Fibroblast of lung (primary cell): Measurements from ENCODE around the gene THSD7B. TPM values are rescaled to one million over a fixed set of nuclear protein-coding genes. Genes with fewer than 3 reads are reported as not detected.
"Not testable (repeated sequence)": the region's sequence is repeated elsewhere in the genome, so short reads cannot be mapped to it uniquely, and the experiment has no call there.

ENCODE experiments used
- DNase-seq, 2 donors: peaks; one replicate each; pipeline versions ENCODE4 v3.0.0 to v3.0.0-alpha.2; 2010; ENCODE audit warnings: low read depth in 2 of 2
- H2AFZ ChIP-seq: 2 replicates; pipeline ENCODE4 v1.5.1; 2012; ENCODE audit warnings: low read length, control low read depth, inconsistent platforms
- H3K27ac ChIP-seq: 2 replicates; pipeline ENCODE4 v1.5.1; 2011; ENCODE audit warnings: low read length, control low read depth; ENCODE audit not compliant: insufficient read depth
- H3K27me3 ChIP-seq: 2 replicates; pipeline ENCODE4 v1.5.1; 2011; ENCODE audit warnings: mild to moderate bottlenecking, low read length; ENCODE audit not compliant: control insufficient read depth, insufficient read depth
- H3K36me3 ChIP-seq: 2 replicates; pipeline ENCODE4 v1.5.1; 2011; ENCODE audit warnings: low read length; ENCODE audit not compliant: control insufficient read depth, insufficient read depth
- H3K4me1 ChIP-seq: 2 replicates; pipeline ENCODE4 v1.5.1; 2011; ENCODE audit warnings: low read length; ENCODE audit not compliant: control insufficient read depth, insufficient read depth; ENCODE audit errors: extremely low read depth
- H3K4me2 ChIP-seq: 2 replicates; pipeline ENCODE4 v1.5.1; 2011; ENCODE audit warnings: low read length, control low read depth; ENCODE audit not compliant: insufficient read depth; ENCODE audit errors: extremely low read depth
- H3K4me3 ChIP-seq, 4 experiments: fragments of 200-600 bp in 1 of 4; sonication (generic) in 1 of 4; replicated peaks in 1 of 4; 2 replicates each; pipeline ENCODE4 v1.5.1; 2011 to 2016; ENCODE audit warnings: low read length in 4 of 4, low read depth in 3 of 4, mild to moderate bottlenecking in 3 of 4, control low read depth in 2 of 4, inconsistent platforms in 1 of 4, mixed read lengths in 1 of 4; ENCODE audit not compliant: insufficient read depth in 1 of 4; ENCODE audit errors: control extremely low read depth in 1 of 4
- H3K79me2 ChIP-seq: 2 replicates; pipeline ENCODE4 v1.5.1; 2012; ENCODE audit warnings: mild to moderate bottlenecking, low read length, inconsistent platforms; ENCODE audit not compliant: control insufficient read depth, insufficient read depth
- H3K9ac ChIP-seq: 2 replicates; pipeline ENCODE4 v1.5.1; 2011; ENCODE audit warnings: mild to moderate bottlenecking, low read length, control low read depth; ENCODE audit not compliant: insufficient read depth
- H3K9me3 ChIP-seq: 2 replicates; pipeline ENCODE4 v1.5.1; 2012; ENCODE audit warnings: low read depth, low read length; ENCODE audit not compliant: control insufficient read depth, insufficient read depth
- H4K20me1 ChIP-seq: 2 replicates; pipeline ENCODE4 v1.5.1; 2011; ENCODE audit warnings: low read length; ENCODE audit not compliant: control insufficient read depth, insufficient read depth; ENCODE audit errors: extremely low read depth
- CTCF ChIP-seq, 2 donors: IDR thresholded peaks in 1 of 2; conservative IDR thresholded peaks in 1 of 2; 1 replicate in 1 of 2; 2 replicates in 1 of 2; pipeline ENCODE4 v1.5.1; 2011 to 2012; ENCODE audit warnings: low read length in 2 of 2, control low read depth in 1 of 2, inconsistent platforms in 1 of 2, low read depth in 1 of 2, mild to moderate bottlenecking in 1 of 2
- EZH2 ChIP-seq: IDR thresholded peaks from 2 replicates; pipeline ENCODE4 v1.5.1; 2012; ENCODE audit warnings: low read length, control low read depth, mild to moderate bottlenecking; ENCODE audit errors: missing control alignments
- polyA plus RNA-seq, 2 donors: library from polyadenylated mRNA; depleted of rRNA in 1 of 2; stranded (reverse) in 1 of 2; unstranded in 1 of 2; fragments of >200 nt; gene quantifications; 2 replicates each; pipeline ENCODE4 v1.2.1, GENCODE V29; 2011 to 2012; ENCODE audit warnings: missing spikeins in 1 of 2
- total RNA-seq: library from RNA; depleted of rRNA; stranded (reverse); fragments of >200 nt; gene quantifications from 2 replicates; pipeline ENCODE4 v1.2.1, GENCODE V29; 2014

THSD7B gene
- total and polyA plus RNA-seq, 2 donors (not counting 1 experiment from before 2014, with no cell fraction given), result under 0.01 TPM; not detected in 1

- no peak for TF ChIP-seq EZH2
- no peak for TF ChIP-seq CTCF (conservative IDR thresholded peaks at IDR 0.05 in 1 of 2, IDR thresholded peaks at IDR 0.05 in 1 of 2; ENCODE audit: low read depth in 1 of 2, low read length in 2 of 2)
- no peak for DNase-seq
- Histone ChIP-seq H4K20me1 (no peaks in the 10 kb centered on the region), H3K27ac (no peak overlapping the region), H3K9me3 (no peaks in the 10 kb centered on the region), H3K9ac (no peak overlapping the region), H3K79me2 (no peaks in the 10 kb centered on the region), H3K27me3 (no peaks in the 10 kb centered on the region), H3K4me3 (no peak overlapping the region), H3K36me3 (no peaks in the 10 kb centered on the region), H3K4me1 (no peaks in the 10 kb centered on the region), H2AFZ (no peak overlapping the region), H3K4me2 (no peak overlapping the region)
Observed at GRCh38 chr2:136962105-136962725, 196.9 kb downstream of the THSD7B start.

GRCh38 chr2:136966485-136966884 is 201.1 kb downstream of the THSD7B start:
- Histone ChIP-seq H3K9ac (no peak overlapping the region), H4K20me1 (no peaks in the 10 kb centered on the region), H2AFZ (no peak overlapping the region), H3K4me1 (no peaks in the 10 kb centered on the region), H3K36me3 (no peaks in the 10 kb centered on the region), H3K27ac (no peak overlapping the region), H3K27me3 (no peaks in the 10 kb centered on the region), H3K9me3 (no peaks in the 10 kb centered on the region), H3K4me3 (no peak overlapping the region), H3K79me2 (no peaks in the 10 kb centered on the region), H3K4me2 (no peak overlapping the region)
- TF ChIP-seq CTCF (conservative IDR thresholded peaks at IDR 0.05 in 1 of 2, IDR thresholded peaks at IDR 0.05 in 1 of 2; ENCODE audit: low read depth in 1 of 2, low read length in 2 of 2), result no peak
- no peak for DNase-seq

- no peak for DNase-seq
- no peak overlapping the region for H3K4me3 ChIP-seq
- no peak overlapping the region for H2AFZ ChIP-seq
- no peaks in the 10 kb centered on the region for H3K79me2 ChIP-seq
- no peak overlapping the region for H3K9ac ChIP-seq
- H4K20me1 ChIP-seq, result no peaks in the 10 kb centered on the region
- no peak overlapping the region for H3K4me2 ChIP-seq
- H3K27me3 ChIP-seq, result no peaks in the 10 kb centered on the region
- no peak for TF ChIP-seq EZH2
- no peak for TF ChIP-seq CTCF (conservative IDR thresholded peaks at IDR 0.05 in 1 of 2, IDR thresholded peaks at IDR 0.05 in 1 of 2; ENCODE audit: low read depth in 1 of 2, low read length in 2 of 2)
- H3K9me3 ChIP-seq, result no peaks in the 10 kb centered on the region
- H3K27ac ChIP-seq, result no peak overlapping the region
- H3K4me1 ChIP-seq, result no peaks in the 10 kb centered on the region
- H3K36me3 ChIP-seq, result no peaks in the 10 kb centered on the region
Observed at GRCh38 chr2:136980303-136980702, 215.0 kb downstream of the THSD7B start.

- not testable (repeated sequence) for H3K36me3 ChIP-seq, H3K4me2 ChIP-seq, H3K27ac ChIP-seq
Observed at GRCh38 chr2:136981689-136982088, 216.3 kb downstream of the THSD7B start.

More at GRCh38 chr2:136981689-136982088, 216.3 kb downstream of the THSD7B start:
- not testable (repeated sequence) for H3K4me3 ChIP-seq, H4K20me1 ChIP-seq, H3K9me3 ChIP-seq, H2AFZ ChIP-seq, H3K9ac ChIP-seq, H3K4me1 ChIP-seq, H3K79me2 ChIP-seq, DNase-seq, H3K27me3 ChIP-seq
